ENCODE data around the gene GFRA1.

Gene GFRA1

GRCh38 chr10:116163333-116164131, 109.5 kb downstream of the GFRA1 start:
- TF ChIP-seq CTCF (IDR thresholded peaks at IDR 0.05): no peak

- no peak for TF ChIP-seq CTCF (IDR thresholded peaks at IDR 0.05)
Observed at GRCh38 chr10:116162851-116163250, 110.2 kb downstream of the GFRA1 start.

GRCh38 chr10:116160271-116160670, 112.7 kb downstream of the GFRA1 start:
- no peak for TF ChIP-seq CTCF (IDR thresholded peaks at IDR 0.05)

GRCh38 chr10:116159197-116159596, 113.8 kb downstream of the GFRA1 start:
- no peak for TF ChIP-seq CTCF (IDR thresholded peaks at IDR 0.05)

GRCh38 chr10:116158036-116158435, 115.0 kb downstream of the GFRA1 start:
- no peak for TF ChIP-seq CTCF (IDR thresholded peaks at IDR 0.05)

GRCh38 chr10:116157485-116157884, 115.5 kb downstream of the GFRA1 start:
- TF ChIP-seq CTCF (IDR thresholded peaks at IDR 0.05): no peak

- no peak for TF ChIP-seq CTCF (IDR thresholded peaks at IDR 0.05)
Observed at GRCh38 chr10:116156819-116157218, 116.2 kb downstream of the GFRA1 start.

GRCh38 chr10:116155191-116155590, 117.8 kb downstream of the GFRA1 start:
- TF ChIP-seq CTCF (IDR thresholded peaks at IDR 0.05): no peak

All from LNCAP (cell line).